Small intestine (tissue), 7 donors: Measurements from ENCODE around the gene DST. TPM values are rescaled to one million over a fixed set of nuclear protein-coding genes. Genes with fewer than 3 reads are reported as not detected.
"Not testable (repeated sequence)": the region's sequence is repeated elsewhere in the genome, so short reads cannot be mapped to it uniquely, and the experiment has no call there.

Source experiments
- DNase-seq, 2 donors: peaks; one replicate each; pipeline versions ENCODE4 v3.0.0 to v3.0.0-alpha.2; 2013
- FAIRE-seq: peaks from 2 replicates; lab custom pipeline; 2012; peaks lifted over from hg19 to GRCh38; lab: Jason Lieb, UNC
- H3K27ac ChIP-seq, 3 donors: one replicate each; pipeline ENCODE4 v1.5.1; 2013; ENCODE audit warnings: low read length in 2 of 3, mild to moderate bottlenecking in 2 of 3, control low read depth in 1 of 3, inconsistent platforms in 1 of 3, low read depth in 1 of 3, moderate library complexity in 1 of 3
- H3K27me3 ChIP-seq, 3 donors: one replicate each; pipeline ENCODE4 v1.6.1; 2013; ENCODE audit warnings: low read length in 3 of 3, inconsistent platforms in 1 of 3; ENCODE audit not compliant: control insufficient read depth in 3 of 3, insufficient read depth in 3 of 3
- H3K36me3 ChIP-seq, 3 donors: one replicate each; pipeline ENCODE4 v1.6.1; 2013; ENCODE audit warnings: low read length in 3 of 3, inconsistent platforms in 1 of 3, low read depth in 1 of 3, mild to moderate bottlenecking in 1 of 3, moderate library complexity in 1 of 3; ENCODE audit not compliant: control insufficient read depth in 3 of 3, insufficient read depth in 2 of 3
- H3K4me1 ChIP-seq, 3 donors: one replicate each; pipeline ENCODE4 v1.6.1; 2013; ENCODE audit warnings: low read length in 2 of 3, inconsistent platforms in 1 of 3, low read depth in 1 of 3, mild to moderate bottlenecking in 1 of 3, moderate library complexity in 1 of 3; ENCODE audit not compliant: control insufficient read depth in 3 of 3, insufficient read depth in 2 of 3
- H3K4me3 ChIP-seq, 3 donors: one replicate each; pipeline ENCODE4 v1.5.1; 2013; ENCODE audit warnings: low read length in 3 of 3, control low read depth in 1 of 3, inconsistent platforms in 1 of 3, low read depth in 1 of 3, mild to moderate bottlenecking in 1 of 3, moderate library complexity in 1 of 3
- H3K9me3 ChIP-seq, 2 donors: one replicate each; pipeline ENCODE4 v1.6.1; 2013; ENCODE audit warnings: low read depth in 1 of 2, low read length in 1 of 2; ENCODE audit not compliant: control insufficient read depth in 2 of 2, insufficient read depth in 1 of 2
- WGBS, 3 donors: extraction: QIAGEN DNeasy Blood & Tissue Kit; methylation state at CpG; one replicate each; pipeline ENCODE4 v1.1.7; 2013; 5-methylcytosine and 5-hydroxymethylcytosine counted together
- polyA plus RNA-seq, 4 donors: library from polyadenylated mRNA; stranded (reverse) in 3 of 4; unstranded in 1 of 4; fragments of 200-250 nt in 3 of 4; fragments of 120-200 nt in 1 of 4; gene quantifications; one replicate each; pipeline versions ENCODE4 v1.2.1 to v1.2.3, GENCODE V29; 2013
- donor health status: healthy with polysubstance abuse.
- donor health status: control.
- donor health status: control.
- donor health status: Bipolar disorder and iron deficiency.
- donor health status: healthy.

The DST gene
- polyA plus RNA-seq, 4 donors: 40.5 to 192 (median 78.2) TPM

- Histone ChIP-seq H3K4me1 (no peaks in the 10 kb centered on the region), H3K27ac (no peak overlapping the region), H3K27me3 (no peaks in the 10 kb centered on the region), H3K4me3 (no peak overlapping the region), H3K9me3 (no peaks in the 10 kb centered on the region), H3K36me3 (peaks cover 0 to 13% (median 0%) of the 10 kb centered on the region in 3 donors)
- DNase-seq (no peak), FAIRE-seq (no peak)
- WGBS, 3 donors: 59 to 70% (median 59%) methylated on average over 2 of the region's 2 CpGs
Observed at GRCh38 chr6:56573624-56574023, 69.1 kb downstream of the DST start.

GRCh38 chr6:56572788-56573471, 69.8 kb downstream of the DST start:
- no peaks in the 10 kb centered on the region for H3K9me3 ChIP-seq
- WGBS, 3 donors: 49 to 73% (median 62%) methylated on average over 3 of the region's 3 CpGs
- no peaks in the 10 kb centered on the region for H3K4me1 ChIP-seq
- no peak overlapping the region for H3K27ac ChIP-seq
- no peaks in the 10 kb centered on the region for H3K27me3 ChIP-seq
- peaks cover 0 to 13% (median 0%) of the 10 kb centered on the region in 3 donors for H3K36me3 ChIP-seq
- DNase-seq: no peak
- no peak overlapping the region for H3K4me3 ChIP-seq
- FAIRE-seq: no peak

DNA sequence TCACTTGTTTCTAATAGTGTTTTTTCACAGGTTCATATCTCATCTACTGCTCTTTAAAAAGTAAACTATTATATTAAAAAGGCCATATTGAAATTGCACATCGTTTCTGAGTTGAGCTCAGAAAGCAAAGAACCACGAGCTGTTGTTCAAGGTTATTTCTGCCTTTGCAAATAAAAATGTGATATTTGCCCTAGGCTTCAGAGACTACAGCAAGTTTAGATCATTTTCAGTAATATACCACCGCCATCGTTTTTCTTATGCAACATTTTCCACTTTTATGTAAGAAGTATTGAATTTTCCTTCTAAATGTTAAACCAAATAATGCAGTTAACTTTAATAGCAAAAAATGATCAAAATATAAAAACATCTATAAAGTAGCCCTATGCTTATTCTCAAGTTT, 71.1 kb downstream of the DST start:
- no peak overlapping the region for H3K4me3 ChIP-seq
- DNase-seq (no peak), FAIRE-seq (no peak)
- no peaks in the 10 kb centered on the region for H3K4me1 ChIP-seq
- WGBS, 3 donors: 83 to 89% (median 86%) methylated on average over 4 of the region's 4 CpGs
- no peaks in the 10 kb centered on the region for H3K27me3 ChIP-seq
- peaks cover 0 to 12% (median 0%) of the 10 kb centered on the region in 3 donors for H3K36me3 ChIP-seq
- no peaks in the 10 kb centered on the region for H3K9me3 ChIP-seq
- no peak overlapping the region for H3K27ac ChIP-seq

- DNase-seq: peak; percentile 37 to 52
- Histone ChIP-seq H3K4me1 (no peaks in the 10 kb centered on the region), H3K4me3 (no peak overlapping the region), H3K27ac (no peak overlapping the region), H3K36me3 (peaks cover 0 to 14% (median 0%) of the 10 kb centered on the region in 3 donors), H3K9me3 (peaks cover 0 to 2% of the 10 kb centered on the region in 2 donors), H3K27me3 (no peaks in the 10 kb centered on the region)
- FAIRE-seq: peak; percentile 61
- WGBS, 3 donors: 47 to 56% (median 49%) methylated on average over 8 of the region's 8 CpGs
Observed at GRCh38 chr6:56570413-56571359, 72.0 kb downstream of the DST start.

DNA sequence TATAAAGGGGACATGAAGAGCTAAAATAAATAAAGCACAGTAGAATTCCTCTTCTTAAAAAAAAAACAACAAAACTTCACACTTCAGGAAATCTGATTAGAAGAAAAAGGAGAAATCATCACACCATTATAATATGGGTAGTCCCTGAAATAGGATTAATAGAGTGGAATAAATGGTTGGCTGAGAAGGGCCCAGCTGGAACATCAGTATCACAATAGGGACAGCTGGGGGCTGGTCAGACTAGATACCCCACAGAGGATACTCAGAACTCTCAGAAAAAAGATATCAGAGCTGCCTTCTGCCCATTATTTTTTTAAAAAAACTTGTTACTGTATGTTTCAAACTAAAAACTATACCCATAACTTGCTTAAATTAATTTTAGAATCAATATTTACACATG, 75.2 kb downstream of the DST start:
- Histone ChIP-seq H3K36me3 (peaks cover 0 to 21% (median 0%) of the 10 kb centered on the region in 3 donors), H3K4me1 (no peaks in the 10 kb centered on the region), H3K4me3 (no peak overlapping the region), H3K9me3 (peaks cover 0 to 4% of the 10 kb centered on the region in 2 donors), H3K27me3 (no peaks in the 10 kb centered on the region), H3K27ac (no peak overlapping the region)
- no peak for FAIRE-seq
- no peak for DNase-seq

DNA sequence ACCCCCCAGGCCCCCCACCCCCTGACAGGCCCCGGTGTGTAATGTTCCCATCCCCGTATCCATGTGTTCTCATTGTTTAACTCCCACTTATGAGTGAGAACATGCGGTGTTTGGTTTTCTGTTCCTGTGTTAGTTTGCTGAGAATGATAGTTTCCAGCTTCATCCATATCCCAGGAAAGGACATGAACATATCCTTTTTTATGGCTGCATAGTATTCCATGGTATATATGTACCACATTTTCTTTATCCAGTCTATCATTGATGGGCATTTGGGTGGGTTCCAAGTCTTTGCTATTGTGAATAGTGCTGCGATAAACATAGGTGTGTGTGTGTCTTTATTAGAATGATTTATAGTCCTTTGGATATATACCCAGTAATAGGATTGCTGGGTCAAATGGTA, 80.0 kb downstream of the DST start:
- H3K27ac ChIP-seq, H3K4me3 ChIP-seq, H3K9me3 ChIP-seq, H3K4me1 ChIP-seq, H3K27me3 ChIP-seq, FAIRE-seq, DNase-seq: not testable (repeated sequence)
- peaks cover 0 to 15% (median 2%) of the 10 kb centered on the region in 3 donors for H3K36me3 ChIP-seq
- 97 to 99% (median 99%) methylated on average over 4 of the region's 4 CpGs for WGBS, 3 donors

GRCh38 chr6:56556751-56557540, 85.7 kb downstream of the DST start:
- FAIRE-seq (peak; percentile 10), DNase-seq (no peak)
- Histone ChIP-seq H3K27ac (no peak overlapping the region), H3K9me3 (no peaks in the 10 kb centered on the region), H3K36me3 (peaks cover 0 to 7% (median 6%) of the 10 kb centered on the region in 3 donors), H3K27me3 (no peaks in the 10 kb centered on the region), H3K4me1 (peaks cover 2 to 3% (median 2%) of the 10 kb centered on the region in 3 donors), H3K4me3 (no peak overlapping the region)
- 21 to 72% (median 26%) methylated on average over 1 of the region's 1 CpG for WGBS, 3 donors

GRCh38 chr6:56555438-56555872, 87.2 kb downstream of the DST start:
- WGBS, 3 donors: 37 to 55% (median 54%) methylated on average over 5 of the region's 5 CpGs
- FAIRE-seq (no peak), DNase-seq (no peak)
- Histone ChIP-seq H3K36me3 (peaks cover 0 to 7% (median 6%) of the 10 kb centered on the region in 3 donors), H3K4me3 (no peak overlapping the region), H3K27ac (peak overlapping the region in 1 of 3 donors; percentile 60), H3K9me3 (no peaks in the 10 kb centered on the region), H3K4me1 (peaks cover 2 to 6% (median 4%) of the 10 kb centered on the region in 3 donors), H3K27me3 (no peaks in the 10 kb centered on the region)
